ENCODE data around the gene MTHFD1L. TPM values are rescaled to one million over a fixed set of nuclear protein-coding genes. Genes with fewer than 3 reads are reported as not detected.

MTHFD1L gene
- total and polyA plus RNA-seq, 2 donors from 2014 or later = 4.7 to 39.6 TPM

GRCh38 chr6:151128763-151129370 is 263.4 kb downstream of the MTHFD1L start:
- Histone ChIP-seq H3K27ac (ENCODE audit: low read depth in 2 of 2, low read length in 2 of 2) (no peak overlapping the region), H3K9me3 (ENCODE audit: control insufficient read depth in 2 of 3, insufficient read depth in 1 of 3, low read length in 3 of 3) (peaks cover 0 to 3% (median 0%) of the 10 kb centered on the region in 3 donors), H3K9ac (ENCODE audit: low read length in 3 of 3) (no peak overlapping the region), H3K27me3 (ENCODE audit: control insufficient read depth, insufficient read depth, low read length) (no peaks in the 10 kb centered on the region), H3K4me1 (ENCODE audit: control insufficient read depth in 2 of 3, insufficient read depth in 2 of 3, low read depth in 1 of 3, low read length in 3 of 3) (no peaks in the 10 kb centered on the region), H3K36me3 (ENCODE audit: control insufficient read depth in 2 of 3, insufficient read depth in 3 of 3, low read length in 3 of 3) (no peaks in the 10 kb centered on the region), H3K4me3 (ENCODE audit: low read length in 3 of 3) (no peak overlapping the region)
- FAIRE-seq (no peak), DNase-seq (no peak)
- TF ChIP-seq CTCF (IDR thresholded peaks at IDR 0.05; ENCODE audit: borderline replicate concordance, extremely low read depth, insufficient read depth) = no peak
- intact Hi-C loops (cut with DNase I) = no loop called here

GRCh38 chr6:151130329-151130728 is 264.8 kb downstream of the MTHFD1L start:
- H3K4me1 ChIP-seq (ENCODE audit: control insufficient read depth in 2 of 3, insufficient read depth in 2 of 3, low read depth in 1 of 3, low read length in 3 of 3) = no peaks in the 10 kb centered on the region
- H3K4me3 ChIP-seq (ENCODE audit: low read length in 3 of 3) = no peak overlapping the region
- H3K9me3 ChIP-seq (ENCODE audit: control insufficient read depth in 2 of 3, insufficient read depth in 1 of 3, low read length in 3 of 3) = peaks cover 0 to 3% (median 0%) of the 10 kb centered on the region in 3 donors
- no peak overlapping the region for H3K9ac ChIP-seq (ENCODE audit: low read length in 3 of 3)
- H3K27me3 ChIP-seq (ENCODE audit: control insufficient read depth, insufficient read depth, low read length) = no peaks in the 10 kb centered on the region
- TF ChIP-seq CTCF (IDR thresholded peaks at IDR 0.05; ENCODE audit: borderline replicate concordance, extremely low read depth, insufficient read depth) = no peak
- FAIRE-seq (no peak), DNase-seq (no peak)
- intact Hi-C loops (cut with DNase I) = no loop called here
- no peaks in the 10 kb centered on the region for H3K36me3 ChIP-seq (ENCODE audit: control insufficient read depth in 2 of 3, insufficient read depth in 3 of 3, low read length in 3 of 3)
- H3K27ac ChIP-seq (ENCODE audit: low read depth in 2 of 2, low read length in 2 of 2) = no peak overlapping the region

DNA sequence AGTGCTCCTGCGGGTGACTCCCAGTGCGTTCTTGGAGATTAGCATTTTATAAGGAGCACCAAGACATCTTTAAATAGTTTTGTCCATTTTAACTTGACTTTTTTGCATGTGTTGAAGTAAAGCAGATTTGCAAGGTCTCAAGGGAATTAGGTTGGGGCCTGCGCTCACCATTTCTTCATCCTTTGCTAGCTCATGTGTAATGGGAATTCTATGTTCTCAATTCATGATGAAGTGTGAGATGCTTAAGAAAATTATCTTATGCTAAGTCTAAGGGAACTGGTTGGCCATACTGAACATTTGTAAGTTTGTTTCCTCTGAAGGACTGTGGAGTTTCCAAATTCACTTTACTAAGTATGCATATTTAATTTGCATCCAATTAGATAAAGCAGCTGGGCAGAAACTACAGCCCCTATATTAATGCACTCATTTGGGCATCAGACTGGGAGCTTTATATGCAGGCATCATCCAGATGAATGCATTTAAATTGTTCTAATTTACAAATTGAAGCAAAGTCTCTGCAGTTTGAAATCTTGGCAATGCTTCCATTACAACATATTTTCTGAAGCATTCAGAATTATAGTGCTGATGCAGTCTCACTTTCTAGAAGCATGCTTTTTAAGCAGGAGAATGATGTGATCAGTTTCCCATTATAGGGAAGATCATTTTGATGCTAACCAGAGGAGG is 266.0 kb downstream of the MTHFD1L start:
- no peak for TF ChIP-seq CTCF (IDR thresholded peaks at IDR 0.05; ENCODE audit: borderline replicate concordance, extremely low read depth, insufficient read depth)
- Histone ChIP-seq H3K27ac (ENCODE audit: low read depth in 2 of 2, low read length in 2 of 2) (no peak overlapping the region), H3K4me3 (ENCODE audit: low read length in 3 of 3) (no peak overlapping the region), H3K4me1 (ENCODE audit: control insufficient read depth in 2 of 3, insufficient read depth in 2 of 3, low read depth in 1 of 3, low read length in 3 of 3) (peaks cover 0 to 5% (median 0%) of the 10 kb centered on the region in 3 donors), H3K36me3 (ENCODE audit: control insufficient read depth in 2 of 3, insufficient read depth in 3 of 3, low read length in 3 of 3) (no peaks in the 10 kb centered on the region), H3K9ac (ENCODE audit: low read length in 3 of 3) (no peak overlapping the region), H3K9me3 (ENCODE audit: control insufficient read depth in 2 of 3, insufficient read depth in 1 of 3, low read length in 3 of 3) (peaks cover 0 to 3% (median 0%) of the 10 kb centered on the region in 3 donors), H3K27me3 (ENCODE audit: control insufficient read depth, insufficient read depth, low read length) (no peaks in the 10 kb centered on the region)
- intact Hi-C loops (cut with DNase I) = no loop called here
- FAIRE-seq (no peak), DNase-seq (no peak)

All from kidney (tissue), 14 donors.